HG02759 (cell line): ENCODE data around the gene HSPA1L.

ENCODE experiments used
- ATAC-seq: cut with Tn5 transposase; IDR thresholded peaks from one replicate; pipeline ENCODE4 v1.9.1; 2021; ENCODE audit warnings: mild to moderate bottlenecking, moderate library complexity; ENCODE audit not compliant: unreplicated experiment

Gene HSPA1L

DNA sequence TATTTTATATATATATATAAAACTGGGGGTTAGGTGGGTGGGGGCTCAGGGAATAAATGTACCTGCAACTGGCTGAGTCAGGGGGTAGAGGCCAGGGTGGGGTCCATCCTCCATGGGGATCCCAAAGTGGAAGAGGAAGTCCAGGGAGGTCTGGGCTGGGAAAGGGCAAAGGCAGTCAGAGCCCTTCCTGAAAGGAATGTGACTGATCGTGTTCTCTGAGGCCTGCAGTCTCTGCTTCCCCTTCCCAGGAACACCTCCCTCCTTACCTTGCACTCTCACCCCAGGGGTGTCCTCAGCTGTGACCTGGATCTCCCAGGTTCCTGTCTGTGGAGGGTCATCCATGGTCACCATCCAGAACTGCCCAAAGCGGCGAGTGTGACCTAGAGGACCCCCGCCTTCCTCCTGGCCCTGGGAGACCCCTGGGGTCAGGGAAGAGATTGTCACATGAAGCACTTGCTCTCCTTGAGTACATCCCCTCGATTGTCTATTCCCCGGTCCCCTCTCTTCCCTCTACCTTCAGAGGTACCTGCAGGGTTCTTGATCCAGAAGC lies 47.9 kb downstream of the HSPA1L start:
- ATAC-seq = no peak

DNA sequence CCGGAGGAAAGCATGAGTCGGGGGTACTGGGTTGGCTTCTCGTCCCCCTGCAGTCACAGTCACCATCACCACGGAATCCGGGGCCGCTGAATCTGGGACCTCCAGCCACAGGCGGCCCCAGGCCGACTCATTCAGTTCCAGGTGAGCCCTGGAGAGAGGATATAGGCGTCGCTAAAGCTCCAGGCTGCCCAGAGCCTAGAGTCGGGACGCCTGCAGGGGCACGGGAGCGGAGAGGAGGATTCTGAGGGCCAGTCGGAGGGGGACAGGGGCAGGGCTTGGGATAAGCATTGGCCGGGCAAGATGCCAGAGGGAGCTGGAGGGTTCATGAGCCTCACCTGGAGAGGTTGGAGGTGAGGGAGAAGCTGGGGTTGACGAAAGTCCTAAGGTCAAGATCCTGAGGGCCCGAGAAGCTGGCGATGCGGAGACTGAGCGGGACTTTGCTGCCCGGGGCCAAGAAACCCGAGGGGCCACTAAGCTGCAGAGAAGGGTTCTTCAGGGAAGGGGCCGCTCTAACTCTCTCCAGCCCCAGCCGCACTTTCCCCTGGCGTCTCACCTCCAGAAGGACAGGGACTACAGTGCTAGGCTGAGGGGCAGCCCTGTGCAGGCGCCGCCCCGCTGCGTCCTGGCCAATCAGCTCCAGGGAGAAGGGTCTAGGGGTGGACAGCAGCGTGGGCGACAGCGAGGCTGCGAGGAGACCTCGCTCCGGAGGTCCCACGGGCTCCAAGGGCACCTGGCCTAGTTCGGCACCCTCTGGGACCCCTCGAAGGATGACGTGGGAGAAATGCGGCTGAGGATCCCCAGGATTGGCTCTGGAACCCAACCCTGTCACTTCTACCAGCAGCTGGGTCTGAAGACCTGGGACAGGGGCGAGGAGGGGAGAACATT lies 48.9 kb downstream of the HSPA1L start:
- ATAC-seq = no peak

- ATAC-seq = no peak
These were observed 49.5 kb downstream of the HSPA1L start for GRCh38 chr6:31765559-31765909.

DNA sequence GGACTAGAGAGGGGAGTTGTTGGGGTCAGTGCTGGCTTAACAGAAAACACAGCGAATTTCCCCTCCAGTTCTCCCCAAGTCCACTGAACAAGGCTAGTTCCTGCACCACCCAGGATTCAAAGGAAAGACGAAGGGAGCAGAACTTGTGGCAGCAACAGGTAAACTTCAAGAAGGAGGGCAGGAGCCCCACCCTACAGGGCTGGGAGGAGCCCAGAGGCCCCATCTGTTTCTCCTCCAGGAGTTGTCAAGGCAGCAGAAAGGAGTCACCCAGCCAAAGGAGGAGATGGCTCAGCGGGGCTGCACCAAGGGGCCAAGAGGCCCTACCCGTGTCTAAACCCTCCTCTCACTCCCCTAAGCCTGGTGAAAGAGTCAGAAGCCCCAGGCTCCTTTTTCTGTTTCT lies 50.9 kb downstream of the HSPA1L start:
- ATAC-seq = no peak

- ATAC-seq = no peak
These were observed 51.5 kb downstream of the HSPA1L start for GRCh38 chr6:31763619-31763940.

- ATAC-seq = no peak
These were observed 52.0 kb downstream of the HSPA1L start for GRCh38 chr6:31762878-31763618.

- no peak for ATAC-seq
These were observed 52.7 kb downstream of the HSPA1L start, which contains the start of gene SAPCD1 for GRCh38 chr6:31762356-31762755. TSS of gene SAPCD1 (plus strand) at chr6:31762656. CDS start at chr6:31763055, 399 bp downstream.

- ATAC-seq = no peak
These were observed 53.7 kb downstream of the HSPA1L start for GRCh38 chr6:31761343-31761742.

- ATAC-seq = no peak
These were observed 54.3 kb downstream of the HSPA1L start for GRCh38 chr6:31760790-31761189.
